Stomach (tissue), 4 donors: Measurements from ENCODE around the gene CD109.

ENCODE experiments used
- EP300 ChIP-seq: sonication (generic); formaldehyde crosslinking; IDR thresholded peaks from one replicate; pipeline ENCODE4 v1.6.1; 2017; ENCODE audit warnings: antibody characterized with exemption
- POLR2A ChIP-seq, 4 donors: fragments of 450-650 bp; IDR thresholded peaks; one replicate each; pipeline ENCODE4 v1.6.1; 2016; ENCODE audit warnings: antibody characterized with exemption in 4 of 4, control low read depth in 2 of 4, mild to moderate bottlenecking in 1 of 4, moderate library complexity in 1 of 4
- POLR2AphosphoS5 ChIP-seq, 3 donors: sonication (generic); formaldehyde crosslinking; IDR thresholded peaks; one replicate each; pipeline ENCODE4 v1.6.1; 2016; ENCODE audit warnings: antibody characterized with exemption in 3 of 3
- TF ChIP-seq, protein P1 (sequence below), 7 experiments: fragments of 450-650 bp in 4 of 7; fragments of 200-600 bp in 3 of 7; sonication (generic) in 3 of 7; IDR thresholded peaks; one replicate each; pipeline ENCODE4 v1.5.1; 2016 to 2019; ENCODE audit warnings: antibody characterized with exemption in 7 of 7, control low read depth in 2 of 7, mild to moderate bottlenecking in 1 of 7

- no peak for TF ChIP-seq POLR2A (IDR thresholded peaks at IDR 0.05)
- TF ChIP-seq, protein P1, sequence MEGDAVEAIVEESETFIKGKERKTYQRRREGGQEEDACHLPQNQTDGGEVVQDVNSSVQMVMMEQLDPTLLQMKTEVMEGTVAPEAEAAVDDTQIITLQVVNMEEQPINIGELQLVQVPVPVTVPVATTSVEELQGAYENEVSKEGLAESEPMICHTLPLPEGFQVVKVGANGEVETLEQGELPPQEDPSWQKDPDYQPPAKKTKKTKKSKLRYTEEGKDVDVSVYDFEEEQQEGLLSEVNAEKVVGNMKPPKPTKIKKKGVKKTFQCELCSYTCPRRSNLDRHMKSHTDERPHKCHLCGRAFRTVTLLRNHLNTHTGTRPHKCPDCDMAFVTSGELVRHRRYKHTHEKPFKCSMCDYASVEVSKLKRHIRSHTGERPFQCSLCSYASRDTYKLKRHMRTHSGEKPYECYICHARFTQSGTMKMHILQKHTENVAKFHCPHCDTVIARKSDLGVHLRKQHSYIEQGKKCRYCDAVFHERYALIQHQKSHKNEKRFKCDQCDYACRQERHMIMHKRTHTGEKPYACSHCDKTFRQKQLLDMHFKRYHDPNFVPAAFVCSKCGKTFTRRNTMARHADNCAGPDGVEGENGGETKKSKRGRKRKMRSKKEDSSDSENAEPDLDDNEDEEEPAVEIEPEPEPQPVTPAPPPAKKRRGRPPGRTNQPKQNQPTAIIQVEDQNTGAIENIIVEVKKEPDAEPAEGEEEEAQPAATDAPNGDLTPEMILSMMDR (IDR thresholded peaks at IDR 0.05), result no peak
- TF ChIP-seq EP300, result no peak
- TF ChIP-seq POLR2AphosphoS5 (IDR thresholded peaks at IDR 0.05), result no peak
Observed at GRCh38 chr6:73866305-73866704, 170.3 kb downstream of the CD109 start.
